Upper lobe of left lung (tissue), 6 donors: ENCODE data around the gene GMPPB. TPM values are rescaled to one million over a fixed set of nuclear protein-coding genes. Genes with fewer than 3 reads are reported as not detected.
A peak's percentile ranks its signal among the peaks of the same experiment; 100 is the strongest.

Experiments used
- ATAC-seq, 2 donors: fragments of 200-7000 bp; cut with Tn5 transposase; one replicate each; pipeline ENCODE4 v1.9.1; 2022; ENCODE audit warnings: mild to moderate bottlenecking in 2 of 2, moderate library complexity in 2 of 2; ENCODE audit not compliant: low FRiP score in 2 of 2
- DNase-seq, 2 donors: peaks; one replicate each; pipeline ENCODE4 v3.0.0-alpha.2; 2019 to 2020
- H3K27ac ChIP-seq, 4 donors: fragments of 200-600 bp; sonication (generic); one replicate each; pipeline ENCODE4 v1.5.1; 2016 to 2019
- H3K27me3 ChIP-seq, 4 donors: fragments of 200-600 bp; sonication (generic); one replicate each; pipeline ENCODE4 v1.5.1; 2017 to 2019
- H3K36me3 ChIP-seq, 4 donors: fragments of 200-600 bp; sonication (generic); one replicate each; pipeline ENCODE4 v1.5.1; 2016 to 2019
- H3K4me1 ChIP-seq, 4 donors: fragments of 200-600 bp; sonication (generic); one replicate each; pipeline ENCODE4 v1.5.1; 2018 to 2019
- H3K4me3 ChIP-seq, 4 donors: fragments of 200-600 bp; sonication (generic); one replicate each; pipeline ENCODE4 v1.5.1; 2017 to 2019; ENCODE audit warnings: mild to moderate bottlenecking in 2 of 4, moderate library complexity in 1 of 4
- H3K9me3 ChIP-seq, 4 donors: fragments of 200-600 bp; sonication (generic); one replicate each; pipeline ENCODE4 v1.5.1; 2018 to 2019
- CTCF ChIP-seq, 6 experiments: fragments of 450-650 bp in 4 of 6; fragments of 200-600 bp in 2 of 6; sonication (generic) in 2 of 6; IDR thresholded peaks; one replicate each; pipeline ENCODE4 v1.5.1; 2016 to 2019; ENCODE audit warnings: antibody characterized with exemption in 6 of 6
- EP300 ChIP-seq, 4 donors: sonication (generic); formaldehyde crosslinking; IDR thresholded peaks; one replicate each; pipeline ENCODE4 v1.5.1; 2017; ENCODE audit warnings: antibody characterized with exemption in 4 of 4, control low read depth in 2 of 4
- POLR2A ChIP-seq, 4 donors: fragments of 450-650 bp; IDR thresholded peaks; one replicate each; pipeline ENCODE4 v1.5.1; 2016 to 2017; ENCODE audit warnings: antibody characterized with exemption in 4 of 4, mild to moderate bottlenecking in 2 of 4
- POLR2AphosphoS5 ChIP-seq, 2 donors: sonication (generic); formaldehyde crosslinking; IDR thresholded peaks; one replicate each; pipeline ENCODE4 v1.5.1; 2017; ENCODE audit warnings: antibody characterized with exemption in 2 of 2
- WGBS, 2 donors: methylation state at CpG; one replicate each; pipeline ENCODE4 v1.1.5; 2017 to 2018; 5-methylcytosine and 5-hydroxymethylcytosine counted together
- total RNA-seq, 6 donors: library from RNA; depleted of rRNA in 4 of 6; stranded (reverse); fragments of >200 nt in 4 of 6; gene quantifications; one replicate each; pipeline versions ENCODE4 v1.1.0 to v1.2.1, GENCODE V29; 2016 to 2021
- donor health status: DM: no; HTN: no; CAD: no; lungs with moderate emphysema.
- donor health status: DM: no; HTN: yes; CAD: no; lungs with severe emphysema.

The GMPPB gene
- 10 to 100 TPM; 17.8 to 45.8 (median 41.3) TPM for total RNA-seq

GRCh38 chr3:49723628-49724551 lies at the start of gene GMPPB:
Gene GMPPB (minus strand): TSS chr3:49723951. CDS start chr3:49723726, 225 bp downstream.
- H3K36me3 ChIP-seq = peaks cover 15 to 61% (median 35%) of the 10 kb centered on the region in 4 donors

GRCh38 chr3:49772703-49773102 lies 49.0 kb upstream of the GMPPB start:
- 96 to 98% methylated on average over 2 of the region's 2 CpGs for WGBS, 2 donors
- Histone ChIP-seq H3K27me3 (no peaks in the 10 kb centered on the region), H3K4me1 (peaks cover 0 to 8% (median 0%) of the 10 kb centered on the region in 4 donors)

More at GRCh38 chr3:49723628-49724551, at the start of gene GMPPB:
- Histone ChIP-seq H3K4me1 (peaks cover 24 to 47% (median 28%) of the 10 kb centered on the region in 4 donors), H3K4me3 (peak within 1 kb of the TSS; percentile 67 to 94 (median 86)), H3K27ac (peak within 1 kb of the TSS; percentile 91 to 96 (median 93)), H3K27me3 (no peaks in the 10 kb centered on the region), H3K9me3 (no peaks in the 10 kb centered on the region)
- no peak for TF ChIP-seq EP300 (IDR thresholded peaks at IDR 0.05)
- TF ChIP-seq POLR2AphosphoS5 (IDR thresholded peaks at IDR 0.05) = peak; percentile 75
- TF ChIP-seq CTCF (IDR thresholded peaks at IDR 0.05) = peak in 2 of 6 experiments; percentile 7 to 13
- TF ChIP-seq POLR2A (IDR thresholded peaks at IDR 0.05) = peak in 2 of 4 donors; percentile 39 to 87
- WGBS, 2 donors = 0% methylated on average over 7 to 52 of the region's 102 CpGs
- ATAC-seq (peak; percentile 94 to 95), DNase-seq (peak; percentile 99)

GRCh38 chr3:49771340-49771938 lies 47.7 kb upstream of the GMPPB start:
- ATAC-seq (no peak), DNase-seq (no peak)
- Histone ChIP-seq H3K27ac (no peak overlapping the region), H3K4me3 (no peak overlapping the region), H3K4me1 (peaks cover 0 to 5% (median 0%) of the 10 kb centered on the region in 4 donors), H3K27me3 (no peaks in the 10 kb centered on the region), H3K9me3 (no peaks in the 10 kb centered on the region), H3K36me3 (peaks cover 0 to 12% (median 0%) of the 10 kb centered on the region in 4 donors)
- TF ChIP-seq POLR2A (IDR thresholded peaks at IDR 0.05) = no peak
- TF ChIP-seq CTCF (IDR thresholded peaks at IDR 0.05) = no peak
- TF ChIP-seq POLR2AphosphoS5 (IDR thresholded peaks at IDR 0.05) = no peak
- TF ChIP-seq EP300 (IDR thresholded peaks at IDR 0.05) = no peak
- 44 to 49% methylated on average over 1 of the region's 1 CpG for WGBS, 2 donors

More at GRCh38 chr3:49772703-49773102, 49.0 kb upstream of the GMPPB start:
- DNase-seq = no peak
- Histone ChIP-seq H3K9me3 (no peaks in the 10 kb centered on the region), H3K4me3 (no peak overlapping the region), H3K27ac (no peak overlapping the region), H3K36me3 (peaks cover 0 to 25% (median 5%) of the 10 kb centered on the region in 4 donors)
- TF ChIP-seq POLR2AphosphoS5 (IDR thresholded peaks at IDR 0.05) (no peak), POLR2A (IDR thresholded peaks at IDR 0.05) (no peak), CTCF (IDR thresholded peaks at IDR 0.05) (no peak), EP300 (IDR thresholded peaks at IDR 0.05) (no peak)
- ATAC-seq = no peak

GRCh38 chr3:49769926-49770325 lies 46.2 kb upstream of the GMPPB start:
- DNase-seq = no peak
- H3K27me3 ChIP-seq = no peaks in the 10 kb centered on the region
- no peaks in the 10 kb centered on the region for H3K9me3 ChIP-seq
- no peak overlapping the region for H3K27ac ChIP-seq
- no peaks in the 10 kb centered on the region for H3K36me3 ChIP-seq
- no peak overlapping the region for H3K4me3 ChIP-seq
- peaks cover 0 to 5% (median 0%) of the 10 kb centered on the region in 4 donors for H3K4me1 ChIP-seq
- no peak for TF ChIP-seq EP300 (IDR thresholded peaks at IDR 0.05)
- no peak for TF ChIP-seq POLR2AphosphoS5 (IDR thresholded peaks at IDR 0.05)
- no peak for TF ChIP-seq CTCF (IDR thresholded peaks at IDR 0.05)
- TF ChIP-seq POLR2A (IDR thresholded peaks at IDR 0.05) = no peak
- no peak for ATAC-seq
